SK-N-DZ (cell line): ENCODE measurements around the gene SBF1.

Experiments
- DNase-seq: peaks from one replicate; pipeline ENCODE4 v3.0.0-alpha.2; 2015; ENCODE audit warnings: low spot score

SBF1 gene

GRCh38 chr22:50506611-50507420 is 32.0 kb upstream of the SBF1 start:
- no peak for DNase-seq

DNA sequence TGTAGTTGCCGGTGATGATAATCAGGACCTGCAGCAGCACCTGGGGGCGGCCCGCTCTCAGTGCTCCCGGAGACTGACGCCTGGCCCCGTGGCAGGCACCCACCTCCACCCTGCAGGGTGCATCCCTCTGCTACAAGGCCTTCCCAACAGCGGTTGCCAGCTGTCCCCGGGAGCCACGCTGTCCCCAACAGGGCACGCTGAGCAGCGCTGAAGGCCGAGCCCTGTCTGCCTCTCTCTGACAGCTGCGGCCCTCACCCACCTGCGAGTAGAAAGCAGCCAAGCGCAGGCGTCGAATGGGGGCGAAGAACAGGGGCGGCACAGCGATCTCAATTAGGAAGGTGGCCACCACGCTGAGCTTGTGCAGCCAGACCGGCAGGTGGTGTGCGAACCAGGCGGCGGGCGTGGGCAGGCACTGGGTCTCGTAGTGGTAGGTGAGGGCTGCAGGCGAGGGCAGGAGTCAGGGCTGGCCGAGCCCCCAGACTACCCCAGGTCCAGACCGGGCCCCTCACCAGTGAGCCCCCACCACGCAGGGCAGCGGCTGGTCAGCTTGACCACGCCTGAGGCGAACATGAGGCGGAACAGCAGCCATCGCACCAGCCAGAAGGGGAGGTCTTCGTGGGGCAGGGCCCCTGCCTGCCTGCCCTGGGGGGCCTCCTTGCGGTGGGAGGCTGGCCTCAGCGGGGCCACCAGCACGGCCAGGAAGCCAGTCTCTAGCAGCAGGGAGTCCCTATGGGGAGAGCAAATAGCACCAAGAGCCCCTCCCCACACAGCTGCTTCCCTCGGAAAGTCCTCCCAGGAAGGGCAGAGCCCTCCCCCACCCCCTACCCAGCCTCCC is 31.2 kb upstream of the SBF1 start:
- no peak for DNase-seq

DNA sequence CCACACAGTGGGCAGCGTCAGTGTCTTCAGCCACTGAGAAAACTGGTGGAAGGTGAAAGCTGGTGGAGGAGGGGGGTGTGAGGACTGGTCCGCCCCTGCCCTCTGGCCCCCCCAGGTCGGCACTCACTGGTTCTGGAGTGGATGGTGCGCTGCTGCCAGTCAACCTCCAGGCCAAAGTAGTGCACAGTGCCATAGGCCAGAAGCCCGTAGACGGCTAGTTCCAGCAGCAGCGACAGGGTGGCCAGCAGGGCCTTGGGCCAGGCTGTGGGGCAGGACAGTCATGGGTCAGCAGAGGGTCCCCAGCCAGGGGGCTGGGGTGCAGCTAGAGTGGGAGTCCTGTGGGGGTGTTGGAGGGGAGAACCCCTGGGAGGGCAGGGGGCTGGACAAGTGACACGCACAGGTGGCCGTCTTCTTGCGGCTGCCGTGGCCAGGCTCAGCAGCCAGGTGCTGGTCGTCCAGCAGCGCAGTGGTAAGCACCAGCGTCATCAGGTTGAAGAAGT is 30.5 kb upstream of the SBF1 start:
- no peak for DNase-seq

GRCh38 chr22:50504369-50505211 is 29.8 kb upstream of the SBF1 start:
- DNase-seq, result no peak

GRCh38 chr22:50503475-50504145 is 28.8 kb upstream of the SBF1 start:
- no peak for DNase-seq

DNA sequence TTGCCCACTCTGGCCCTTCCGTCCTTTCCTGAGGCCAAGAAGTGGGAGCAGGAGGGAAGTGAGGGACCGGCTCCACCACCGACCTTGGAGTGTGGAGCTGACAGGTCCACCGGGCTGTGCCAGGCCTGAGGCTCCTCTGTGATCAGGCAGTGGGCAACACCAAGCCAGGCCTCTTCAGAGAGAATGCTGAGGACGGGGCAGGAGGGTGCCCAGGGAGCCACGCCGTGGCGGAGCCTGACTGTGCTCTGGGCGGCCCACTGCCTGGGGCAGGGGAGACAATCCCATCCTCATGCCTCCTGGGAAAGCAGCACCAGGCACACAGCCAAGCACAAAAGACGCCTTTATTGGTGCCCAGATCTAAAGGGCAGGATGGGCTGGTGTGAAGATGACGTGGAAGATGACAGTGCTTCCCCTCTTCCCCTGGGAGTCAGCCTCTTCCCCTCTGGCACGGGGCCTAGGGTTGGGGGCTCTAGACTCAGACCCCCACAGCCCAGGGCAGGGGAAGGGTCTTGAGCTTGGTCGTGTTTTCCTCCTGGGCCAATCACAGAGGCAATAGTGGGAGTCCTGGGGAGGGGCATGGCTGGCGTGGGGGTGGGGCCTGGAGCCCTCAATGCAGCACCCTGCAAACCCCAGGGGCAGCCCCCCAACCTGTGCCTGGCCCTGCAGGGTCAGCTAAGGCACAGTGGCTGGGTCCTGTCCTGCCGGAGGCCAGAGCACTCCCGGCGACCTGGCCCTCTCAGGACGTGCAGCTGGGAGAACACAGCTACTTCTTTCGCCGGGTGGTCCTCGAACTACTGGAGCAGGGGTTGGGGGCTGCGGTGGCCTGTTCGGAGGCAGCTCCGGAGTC is 28.0 kb upstream of the SBF1 start:
- no peak for DNase-seq

- no peak for DNase-seq
These were observed 27.3 kb upstream of the SBF1 start for GRCh38 chr22:50502096-50502495.

DNA sequence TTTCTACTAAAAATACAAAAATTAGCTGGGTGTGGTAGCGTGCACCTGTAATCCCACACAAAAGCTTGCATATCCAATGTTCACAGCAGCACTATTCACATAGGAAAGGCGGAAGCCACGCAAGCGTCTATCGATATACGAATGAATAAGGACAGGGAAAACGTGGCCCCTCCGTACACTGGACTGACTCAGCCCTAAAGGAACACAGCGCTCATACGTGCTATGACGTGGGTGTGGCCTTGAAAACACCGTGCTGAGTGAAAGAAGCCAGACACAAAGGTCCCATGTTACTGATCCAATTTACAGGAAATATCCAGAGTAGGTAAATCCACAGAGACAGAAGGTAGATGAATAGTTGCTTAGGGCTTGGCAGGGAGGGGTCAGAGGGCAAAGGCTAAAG is 25.6 kb upstream of the SBF1 start:
- no peak for DNase-seq

DNA sequence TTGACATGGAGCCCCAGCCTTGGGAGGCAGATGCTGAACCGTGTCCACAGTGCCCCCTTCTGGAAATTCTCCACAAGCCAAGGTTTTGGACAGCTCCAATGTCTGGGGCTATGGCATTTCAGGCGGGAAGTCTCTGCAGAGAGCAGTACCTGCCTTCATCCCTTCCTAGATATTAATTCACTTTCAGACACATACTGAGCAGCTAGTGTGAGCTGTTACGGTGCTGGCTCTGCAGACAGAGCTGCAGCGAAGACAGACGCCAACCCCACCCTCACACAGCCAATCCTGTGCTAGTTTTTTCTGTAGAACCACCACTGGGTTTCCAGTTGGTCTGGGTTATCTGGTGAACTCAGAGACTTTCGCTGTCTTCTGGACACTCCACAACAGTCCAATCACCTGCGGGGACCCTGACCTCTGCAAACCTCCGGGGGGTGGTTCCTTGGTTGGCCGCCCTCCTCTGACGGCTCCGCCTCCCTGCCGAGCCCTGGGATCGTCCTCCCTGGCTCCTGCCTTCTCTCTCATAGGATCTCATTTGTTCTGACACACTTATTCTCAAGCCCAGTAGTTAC is 23.6 kb upstream of the SBF1 start:
- peak; percentile 81 for DNase-seq

DNA sequence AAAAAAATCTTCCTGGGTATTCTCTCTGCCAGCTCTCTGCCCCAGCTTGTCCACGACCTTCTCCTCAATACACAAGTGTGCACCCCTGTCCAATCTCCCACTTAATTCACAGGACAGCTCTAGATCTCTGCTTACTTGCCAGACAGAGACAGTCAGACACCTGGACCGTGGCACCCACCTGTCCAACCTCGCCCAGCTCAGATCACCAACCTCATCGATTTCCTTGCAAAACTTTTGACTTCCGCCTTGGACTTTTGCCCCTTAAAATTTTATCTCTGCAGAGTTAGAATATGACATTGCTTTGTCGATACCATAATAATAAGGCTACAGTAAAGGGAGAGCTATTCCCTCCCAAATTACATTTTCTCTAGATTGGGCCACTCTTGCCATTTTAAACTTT is 22.3 kb upstream of the SBF1 start:
- DNase-seq, result no peak

DNA sequence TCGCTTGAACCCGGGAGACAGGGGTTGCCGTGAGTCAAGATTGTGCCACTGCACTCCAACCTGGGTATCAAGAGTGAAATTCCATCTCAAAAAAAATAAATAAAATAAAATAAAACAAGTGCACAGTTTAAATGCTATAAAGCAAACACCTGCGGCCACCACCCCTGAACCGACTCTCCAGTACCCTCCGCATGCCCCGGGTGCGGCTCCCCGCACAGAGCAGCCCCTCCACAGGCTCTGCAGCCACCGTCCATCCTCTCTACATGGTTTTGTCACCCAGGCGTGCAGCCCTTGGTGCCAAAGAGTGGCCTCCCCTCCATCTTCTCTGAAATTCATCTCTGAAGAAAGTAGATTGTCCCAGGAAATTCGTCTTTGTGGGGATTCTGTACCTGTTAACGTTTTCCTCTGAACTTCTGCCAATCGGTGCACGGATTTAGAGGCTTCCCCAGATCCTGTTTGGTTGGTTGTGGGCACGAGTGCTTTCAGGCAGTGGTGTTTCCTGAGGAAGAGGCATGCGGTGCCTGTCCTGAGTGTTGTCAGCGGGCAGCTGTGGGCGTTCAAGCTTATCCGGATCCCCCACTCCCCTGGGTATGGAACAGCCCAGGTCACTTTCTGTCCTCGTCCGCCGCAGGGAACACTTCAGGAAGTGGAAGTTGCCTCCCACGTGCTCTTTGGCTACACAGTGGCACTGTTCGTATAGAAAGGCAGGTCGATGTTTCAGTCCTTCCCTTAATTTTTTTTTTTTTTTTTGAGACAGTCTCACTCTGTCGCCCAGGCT is 15.9 kb upstream of the SBF1 start:
- DNase-seq, result no peak

DNA sequence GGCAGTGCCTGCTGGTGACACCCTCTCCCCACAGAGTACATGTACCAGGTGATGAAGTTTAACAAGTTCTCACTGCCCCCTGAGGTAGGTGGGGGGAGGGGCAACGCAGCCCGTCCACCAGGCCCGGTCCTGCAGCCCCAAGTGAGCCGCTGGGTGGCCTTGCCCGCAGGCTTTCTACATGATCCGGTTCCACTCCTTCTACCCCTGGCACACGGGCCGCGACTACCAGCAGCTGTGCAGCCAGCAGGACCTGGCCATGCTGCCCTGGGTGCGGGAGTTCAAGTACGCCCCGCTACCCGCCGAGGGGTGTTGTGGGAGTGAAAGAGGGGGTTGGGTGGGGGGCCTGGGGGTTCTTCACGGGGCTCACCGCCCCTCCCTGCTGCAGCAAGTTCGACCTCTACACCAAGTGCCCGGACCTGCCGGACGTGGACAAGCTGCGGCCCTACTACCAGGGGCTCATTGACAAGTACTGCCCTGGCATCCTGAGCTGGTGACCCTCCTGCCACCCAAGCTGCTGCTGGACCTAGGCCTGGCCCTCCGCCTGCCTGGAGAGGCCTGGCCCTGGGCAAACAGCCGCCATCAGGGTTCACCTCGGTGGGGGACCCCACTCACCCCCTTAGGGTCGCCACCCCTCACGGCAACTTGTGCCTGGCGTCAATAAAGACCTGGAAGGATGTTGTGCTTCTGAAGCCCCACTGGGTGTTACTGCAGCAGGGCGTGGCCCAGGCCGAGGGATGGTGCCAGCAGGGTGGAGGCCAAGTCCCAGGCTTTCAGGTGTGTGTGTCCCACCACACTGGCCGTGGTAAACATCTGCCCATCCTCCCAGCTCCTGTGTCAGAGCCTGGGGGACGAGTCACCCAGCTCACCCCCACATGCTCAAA is 14.8 kb upstream of the SBF1 start:
- no peak for DNase-seq

DNA sequence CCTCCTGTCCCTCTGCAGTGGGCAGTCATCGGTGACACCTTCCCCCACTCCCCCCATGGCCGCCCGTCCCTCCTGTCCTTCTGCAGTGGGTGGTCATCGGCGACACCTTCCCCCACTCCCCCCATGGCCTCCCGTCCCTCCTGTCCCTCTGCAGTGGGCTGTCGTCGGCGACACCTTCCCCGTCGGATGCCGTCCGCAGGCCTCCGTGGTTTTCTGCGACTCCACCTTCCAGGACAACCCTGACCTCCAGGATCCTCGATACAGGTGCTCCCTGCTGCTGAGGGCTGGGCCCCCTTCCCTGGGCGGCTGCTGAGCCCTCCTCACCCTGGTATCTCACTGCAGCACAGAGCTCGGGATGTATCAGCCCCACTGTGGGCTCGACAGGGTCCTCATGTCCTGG is 14.1 kb upstream of the SBF1 start:
- no peak for DNase-seq

GRCh38 chr22:50488006-50488677 is 13.3 kb upstream of the SBF1 start:
- no peak for DNase-seq

- DNase-seq, result no peak
These were observed 12.6 kb upstream of the SBF1 start for GRCh38 chr22:50487290-50488005.

DNA sequence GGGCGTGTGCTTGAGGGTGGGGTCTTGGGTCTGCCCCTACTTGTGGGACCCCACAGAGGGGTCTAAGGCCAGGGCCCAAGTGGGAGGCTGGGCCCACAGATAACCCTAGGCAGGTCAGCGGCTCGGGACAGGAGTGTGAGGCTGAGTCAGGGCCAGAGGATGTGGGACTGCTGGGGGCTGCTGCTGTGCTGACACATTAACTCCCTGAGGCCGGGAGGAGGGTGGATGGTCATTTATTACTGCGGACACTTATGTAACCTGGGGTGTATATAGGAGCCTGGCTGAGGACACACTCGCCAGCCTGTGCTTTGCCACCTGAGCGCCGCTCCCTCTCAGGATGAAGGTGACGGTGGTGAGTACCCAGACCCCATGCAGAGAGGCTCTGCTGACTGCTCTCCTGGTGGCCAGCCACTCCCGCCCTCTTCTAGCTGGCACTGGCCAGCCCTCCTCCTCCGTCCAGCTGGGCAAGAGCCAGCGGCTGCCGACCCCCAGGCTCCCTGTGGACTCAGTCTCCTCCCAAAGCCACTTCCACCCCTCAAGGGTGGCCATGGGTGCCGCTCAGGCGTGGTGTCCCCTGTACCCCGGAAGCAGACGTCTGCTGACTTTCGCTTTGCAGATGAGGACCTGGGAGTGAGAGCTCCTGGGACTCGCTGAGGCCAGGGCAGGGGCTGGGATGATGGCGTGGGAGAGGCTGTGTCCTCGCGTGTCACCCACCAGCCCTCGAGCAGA is 11.9 kb upstream of the SBF1 start, which contains the start of gene MIOX:
MIOX (plus strand) TSS at position 299 of the 729 bp plus-strand sequence; CDS start at position 338, 39 bp downstream.
- DNase-seq, result no peak
